ENCODE measurements around the gene TRIAP1.
A peak's percentile ranks its signal among the peaks of the same experiment; 100 is the strongest.
"Not testable (repeated sequence)": the region's sequence is repeated elsewhere in the genome, so short reads cannot be mapped to it uniquely, and the experiment has no call there.

Gene TRIAP1

DNA sequence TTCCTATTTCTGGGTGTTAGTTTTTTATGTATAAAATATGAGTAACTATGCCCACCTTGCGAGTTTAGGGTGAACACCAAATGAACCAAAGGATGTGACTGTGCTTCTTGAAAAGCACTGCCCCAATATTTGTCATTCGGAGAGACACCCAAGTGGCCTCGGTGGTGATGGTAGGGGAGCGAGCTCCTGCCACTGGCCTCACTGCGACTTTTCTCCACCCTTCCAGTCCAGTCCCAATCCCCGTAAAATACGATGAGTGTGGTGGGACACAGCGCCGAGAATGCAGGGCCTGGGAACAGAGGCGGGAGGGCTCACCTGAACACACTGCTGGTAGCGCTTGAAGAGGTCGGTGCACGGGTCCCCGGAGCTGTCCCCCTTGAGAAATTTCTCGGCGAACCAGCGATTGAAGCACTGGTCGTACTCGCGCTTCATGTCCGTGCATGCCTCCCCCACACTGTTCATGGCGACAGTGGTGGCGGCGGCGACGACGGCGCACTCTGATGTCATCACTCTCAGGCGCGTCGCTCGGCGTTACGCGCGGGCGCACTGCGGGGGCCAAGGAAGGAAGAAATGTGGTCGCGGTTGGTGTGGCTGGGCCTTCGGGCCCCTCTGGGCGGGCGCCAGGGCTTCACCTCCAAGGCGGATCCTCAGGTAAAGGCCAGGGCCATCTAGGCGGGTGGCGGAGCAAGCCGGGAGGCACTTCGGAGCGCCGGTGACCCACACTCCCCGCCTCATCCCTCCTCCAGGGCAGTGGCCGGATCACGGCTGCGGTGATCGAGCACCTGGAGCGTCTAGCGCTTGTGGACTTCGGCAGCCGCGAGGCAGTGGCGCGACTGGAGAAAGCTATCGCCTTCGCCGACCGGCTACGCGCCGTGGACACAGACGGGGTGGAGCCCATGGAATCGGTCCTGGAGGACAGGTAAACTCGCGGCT, at the start of gene TRIAP1, which contains the start of gene GATC:
Gene TRIAP1 (minus strand): TSS at position 474 of the 933 bp plus-strand sequence. CDS start 12 bp downstream, at position 462.
Gene GATC (plus strand): TSS at position 534 of the 933 bp plus-strand sequence. CDS start 37 bp downstream, at position 571.
- H3K4me3 ChIP-seq (ENCODE audit: low read depth, low read length), result peak within 1 kb of the TSS; percentile 100
- H3K4me1 ChIP-seq (ENCODE audit: control insufficient read depth, insufficient read depth, low read length), result no peaks in the 10 kb centered on the region
- H3K36me3 ChIP-seq (ENCODE audit: control insufficient read depth, insufficient read depth, low read length), result peaks cover 17% of the 10 kb centered on the region

DNA sequence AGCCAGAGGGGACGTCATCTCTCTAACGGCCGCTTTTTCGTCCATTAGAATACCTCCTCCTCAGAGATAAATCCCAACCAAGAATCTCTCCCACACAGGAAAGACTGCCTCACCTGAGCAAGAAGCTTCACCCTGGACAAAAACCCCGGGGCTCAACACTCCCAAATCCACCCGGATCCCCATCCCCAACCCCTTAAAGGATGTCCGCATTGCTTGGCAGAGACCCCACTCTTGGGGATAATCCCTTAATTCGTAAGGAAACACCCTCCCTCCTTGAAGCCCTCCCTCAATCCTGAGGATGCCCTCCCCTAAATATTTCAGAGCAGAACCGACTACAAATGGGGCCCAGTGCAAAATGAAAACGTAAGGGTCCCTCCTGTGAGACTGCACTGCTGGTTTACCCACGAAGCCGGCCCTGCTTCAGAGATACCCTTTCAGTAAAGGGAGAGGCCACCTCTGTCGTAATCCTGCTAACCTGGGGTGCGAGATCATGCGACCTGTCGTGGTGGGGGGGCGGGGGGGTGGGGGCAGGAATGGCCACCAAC, 49.1 kb upstream of the TRIAP1 start:
- H3K36me3 ChIP-seq (ENCODE audit: control insufficient read depth, insufficient read depth, low read length), result peaks cover 9% of the 10 kb centered on the region
- peak overlapping the region; percentile 91 for H3K4me3 ChIP-seq (ENCODE audit: low read depth, low read length)
- H3K4me1 ChIP-seq (ENCODE audit: control insufficient read depth, insufficient read depth, low read length), result peaks cover 10% of the 10 kb centered on the region
- H3K9ac ChIP-seq (ENCODE audit: low read depth, low read length), result peak overlapping the region; percentile 65
- H3K27me3 ChIP-seq (ENCODE audit: control insufficient read depth, insufficient read depth, low read length), result no peaks in the 10 kb centered on the region
- H3K9me3 ChIP-seq (ENCODE audit: control insufficient read depth, insufficient read depth, low read length), result no peaks in the 10 kb centered on the region

More for the DNA sequence above, at the start of gene TRIAP1, which contains the start of gene GATC:
- Histone ChIP-seq H3K27me3 (ENCODE audit: control insufficient read depth, insufficient read depth, low read length) (no peaks in the 10 kb centered on the region), H3K9me3 (ENCODE audit: control insufficient read depth, insufficient read depth, low read length) (no peaks in the 10 kb centered on the region), H3K9ac (ENCODE audit: low read depth, low read length) (peak within 1 kb of the TSS; percentile 98)

DNA sequence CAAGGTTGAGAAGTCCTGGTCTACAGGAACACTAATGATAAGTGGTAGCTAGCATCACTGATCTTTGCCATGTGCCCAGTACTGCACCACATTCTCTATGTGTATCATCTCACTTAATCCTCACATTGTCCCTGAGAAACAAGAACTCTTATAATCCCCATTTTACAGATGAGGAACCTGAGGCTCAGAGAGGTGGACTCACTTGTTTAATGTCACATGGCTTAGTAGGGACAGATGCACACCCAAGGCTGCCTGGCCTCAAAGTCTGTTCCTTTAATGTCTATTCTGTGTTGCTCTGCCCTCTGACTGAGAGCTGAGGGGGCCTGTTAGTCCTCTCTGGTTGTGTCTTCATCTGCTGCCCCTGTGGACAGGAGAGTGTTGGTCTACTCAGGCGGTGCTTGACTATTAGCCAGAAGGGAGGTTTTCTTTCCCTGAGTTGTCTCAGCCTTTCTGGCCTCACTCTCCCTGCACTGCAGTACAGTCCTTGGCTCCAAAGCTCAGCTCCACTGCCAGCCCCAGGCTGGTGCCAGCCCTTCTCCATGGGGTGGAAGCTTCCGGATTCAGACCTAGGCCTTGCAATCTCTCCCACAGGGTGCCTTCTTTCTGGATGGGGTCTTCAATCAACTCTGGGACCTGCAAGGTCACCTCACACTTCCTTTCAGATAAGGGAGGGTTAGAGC, 44.8 kb upstream of the TRIAP1 start:
- Histone ChIP-seq H3K36me3 (ENCODE audit: control insufficient read depth, insufficient read depth, low read length) (peaks cover 3% of the 10 kb centered on the region), H3K9me3 (ENCODE audit: control insufficient read depth, insufficient read depth, low read length) (no peaks in the 10 kb centered on the region), H3K4me3 (ENCODE audit: low read depth, low read length) (no peak overlapping the region), H3K9ac (ENCODE audit: low read depth, low read length) (no peak overlapping the region), H3K27me3 (ENCODE audit: control insufficient read depth, insufficient read depth, low read length) (no peaks in the 10 kb centered on the region), H3K4me1 (ENCODE audit: control insufficient read depth, insufficient read depth, low read length) (peaks cover 5% of the 10 kb centered on the region)

DNA sequence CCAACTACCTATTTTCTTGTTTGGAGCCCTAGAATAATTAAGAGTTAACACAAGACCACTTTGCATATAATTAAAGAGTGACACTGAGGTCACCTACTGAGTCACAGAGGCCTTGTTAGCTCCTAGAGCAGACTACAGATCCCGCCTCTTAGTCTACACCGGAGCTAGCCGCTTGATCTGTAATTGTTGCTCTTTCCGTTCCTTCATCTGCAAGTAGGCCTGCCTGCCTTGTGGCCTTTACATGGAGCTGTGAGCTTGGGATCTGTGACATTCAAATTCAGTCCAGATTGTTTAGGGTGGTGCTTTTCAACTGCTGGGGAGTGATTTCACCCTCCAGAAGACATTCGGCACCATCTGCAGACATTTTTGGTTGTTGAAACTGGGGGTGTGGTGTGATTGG, 44.1 kb upstream of the TRIAP1 start:
- H3K27me3 ChIP-seq (ENCODE audit: control insufficient read depth, insufficient read depth, low read length), result no peaks in the 10 kb centered on the region
- H3K4me3 ChIP-seq (ENCODE audit: low read depth, low read length), result no peak overlapping the region
- peaks cover 5% of the 10 kb centered on the region for H3K4me1 ChIP-seq (ENCODE audit: control insufficient read depth, insufficient read depth, low read length)
- peaks cover 3% of the 10 kb centered on the region for H3K36me3 ChIP-seq (ENCODE audit: control insufficient read depth, insufficient read depth, low read length)
- no peak overlapping the region for H3K9ac ChIP-seq (ENCODE audit: low read depth, low read length)
- no peaks in the 10 kb centered on the region for H3K9me3 ChIP-seq (ENCODE audit: control insufficient read depth, insufficient read depth, low read length)

- H3K4me3 ChIP-seq (ENCODE audit: low read depth, low read length), result no peak overlapping the region
- no peaks in the 10 kb centered on the region for H3K4me1 ChIP-seq (ENCODE audit: control insufficient read depth, insufficient read depth, low read length)
- H3K9ac ChIP-seq (ENCODE audit: low read depth, low read length), result no peak overlapping the region
- no peaks in the 10 kb centered on the region for H3K9me3 ChIP-seq (ENCODE audit: control insufficient read depth, insufficient read depth, low read length)
- no peaks in the 10 kb centered on the region for H3K27me3 ChIP-seq (ENCODE audit: control insufficient read depth, insufficient read depth, low read length)
- H3K36me3 ChIP-seq (ENCODE audit: control insufficient read depth, insufficient read depth, low read length), result peaks cover 3% of the 10 kb centered on the region
Observed at GRCh38 chr12:120489018-120489417, 42.8 kb upstream of the TRIAP1 start.

GRCh38 chr12:120488057-120488640, 42.0 kb upstream of the TRIAP1 start:
- H3K9me3 ChIP-seq (ENCODE audit: control insufficient read depth, insufficient read depth, low read length), result no peaks in the 10 kb centered on the region
- peaks cover 3% of the 10 kb centered on the region for H3K36me3 ChIP-seq (ENCODE audit: control insufficient read depth, insufficient read depth, low read length)
- H3K9ac ChIP-seq (ENCODE audit: low read depth, low read length), result no peak overlapping the region
- H3K27me3 ChIP-seq (ENCODE audit: control insufficient read depth, insufficient read depth, low read length), result no peaks in the 10 kb centered on the region
- no peaks in the 10 kb centered on the region for H3K4me1 ChIP-seq (ENCODE audit: control insufficient read depth, insufficient read depth, low read length)
- H3K4me3 ChIP-seq (ENCODE audit: low read depth, low read length), result no peak overlapping the region

- H3K9me3 ChIP-seq (ENCODE audit: control insufficient read depth, insufficient read depth, low read length); H3K4me1 ChIP-seq (ENCODE audit: control insufficient read depth, insufficient read depth, low read length); H3K9ac ChIP-seq (ENCODE audit: low read depth, low read length); H3K36me3 ChIP-seq (ENCODE audit: control insufficient read depth, insufficient read depth, low read length); H3K4me3 ChIP-seq (ENCODE audit: low read depth, low read length); H3K27me3 ChIP-seq (ENCODE audit: control insufficient read depth, insufficient read depth, low read length): not testable (repeated sequence)
Observed at GRCh38 chr12:120487552-120487951, 41.4 kb upstream of the TRIAP1 start.

DNA sequence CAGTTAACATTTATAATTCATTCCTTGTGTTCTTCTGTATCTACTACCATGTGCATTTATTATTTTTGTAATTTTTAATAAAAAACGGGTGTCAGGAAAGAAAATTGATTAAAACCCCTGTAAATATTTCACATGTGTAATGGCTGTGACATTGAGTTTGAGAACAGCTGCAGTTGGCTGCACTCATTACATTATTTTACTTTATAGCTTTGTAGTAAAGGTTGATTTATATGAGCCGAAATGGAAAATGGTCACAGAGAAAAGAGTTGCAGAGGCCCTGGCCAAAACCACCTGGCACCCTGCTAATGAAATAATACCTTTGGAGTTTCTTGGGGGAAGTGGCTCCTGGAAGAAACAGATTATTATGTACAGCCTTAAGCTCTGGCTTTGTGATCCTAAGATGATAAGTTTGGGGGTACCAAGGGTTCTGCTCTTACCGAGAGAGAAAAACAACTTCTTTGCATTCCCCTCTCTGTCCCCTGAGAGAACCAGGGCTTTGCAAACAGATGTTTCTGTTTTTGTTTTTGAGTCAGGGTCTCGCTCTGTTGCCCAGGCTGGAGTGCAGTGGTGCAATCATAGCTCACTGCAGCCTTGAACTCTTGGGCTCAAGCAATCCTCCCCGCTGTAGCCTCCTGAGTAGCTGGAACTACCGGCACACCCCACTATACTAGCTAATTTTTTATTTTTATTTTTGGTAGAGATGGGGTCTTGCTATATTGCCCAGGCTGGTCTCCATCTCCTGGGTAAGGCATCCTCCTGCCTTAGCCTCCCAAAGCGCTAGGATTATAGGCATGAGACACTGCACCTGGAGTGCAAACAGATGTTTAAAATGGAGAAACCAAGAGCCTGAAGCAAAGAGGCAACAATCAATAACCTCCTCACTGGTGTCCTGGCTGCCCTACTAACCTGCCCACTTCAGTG, 40.0 kb upstream of the TRIAP1 start:
- no peaks in the 10 kb centered on the region for H3K36me3 ChIP-seq (ENCODE audit: control insufficient read depth, insufficient read depth, low read length)

DNA sequence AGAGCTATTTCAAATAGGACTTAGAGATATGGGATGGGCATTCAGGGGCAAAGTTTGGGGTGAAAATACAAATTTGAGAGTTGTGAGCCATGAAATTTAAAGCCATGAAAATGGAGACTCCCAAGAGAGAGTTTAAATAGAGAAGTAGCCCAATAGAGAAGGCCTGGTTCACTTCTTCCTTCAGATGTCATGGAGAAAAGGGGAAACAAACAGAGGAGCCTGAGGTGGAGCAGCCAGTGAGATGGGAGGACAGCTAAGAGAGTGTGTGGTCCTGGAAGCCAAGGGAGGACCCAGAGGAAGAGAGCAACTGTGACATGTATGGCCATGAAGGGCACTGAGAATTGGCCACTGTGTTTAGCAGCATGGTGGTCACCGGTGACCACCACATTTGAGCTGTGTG, 37.4 kb upstream of the TRIAP1 start:
- no peaks in the 10 kb centered on the region for H3K9me3 ChIP-seq (ENCODE audit: control insufficient read depth, insufficient read depth, low read length)
- no peaks in the 10 kb centered on the region for H3K27me3 ChIP-seq (ENCODE audit: control insufficient read depth, insufficient read depth, low read length)
- H3K36me3 ChIP-seq (ENCODE audit: control insufficient read depth, insufficient read depth, low read length), result no peaks in the 10 kb centered on the region
- H3K4me1 ChIP-seq (ENCODE audit: control insufficient read depth, insufficient read depth, low read length), result peaks cover 4% of the 10 kb centered on the region
- H3K9ac ChIP-seq (ENCODE audit: low read depth, low read length), result no peak overlapping the region
- H3K4me3 ChIP-seq (ENCODE audit: low read depth, low read length), result no peak overlapping the region

More for the DNA sequence above, 40.0 kb upstream of the TRIAP1 start:
- Histone ChIP-seq H3K4me1 (ENCODE audit: control insufficient read depth, insufficient read depth, low read length) (no peaks in the 10 kb centered on the region), H3K9me3 (ENCODE audit: control insufficient read depth, insufficient read depth, low read length) (no peaks in the 10 kb centered on the region), H3K27me3 (ENCODE audit: control insufficient read depth, insufficient read depth, low read length) (no peaks in the 10 kb centered on the region), H3K9ac (ENCODE audit: low read depth, low read length) (no peak overlapping the region), H3K4me3 (ENCODE audit: low read depth, low read length) (no peak overlapping the region)

GRCh38 chr12:120481022-120481767, 35.0 kb upstream of the TRIAP1 start:
- H3K27me3 ChIP-seq (ENCODE audit: control insufficient read depth, insufficient read depth, low read length), result no peaks in the 10 kb centered on the region
- no peaks in the 10 kb centered on the region for H3K36me3 ChIP-seq (ENCODE audit: control insufficient read depth, insufficient read depth, low read length)
- H3K9ac ChIP-seq (ENCODE audit: low read depth, low read length), result no peak overlapping the region
- no peak overlapping the region for H3K4me3 ChIP-seq (ENCODE audit: low read depth, low read length)
- no peaks in the 10 kb centered on the region for H3K9me3 ChIP-seq (ENCODE audit: control insufficient read depth, insufficient read depth, low read length)
- H3K4me1 ChIP-seq (ENCODE audit: control insufficient read depth, insufficient read depth, low read length), result peaks cover 4% of the 10 kb centered on the region
